ENCODE results near the gene C9orf152. TPM values are rescaled to one million over a fixed set of nuclear protein-coding genes. Genes with fewer than 3 reads are reported as not detected.

The C9orf152 gene
- polyA plus RNA-seq, 1 of the 3 experiments (the other 2 are of a cell fraction) = not detected

GRCh38 chr9:110214586-110215355 is 6.8 kb upstream of the C9orf152 start:
- no peaks in the 10 kb centered on the region for H3K4me1 ChIP-seq (ENCODE audit: control insufficient read depth in 1 of 2, insufficient read depth in 2 of 2, low read depth in 1 of 2, low read length in 1 of 2)
- H3K79me2 ChIP-seq (ENCODE audit: insufficient read depth) = no peaks in the 10 kb centered on the region
- WGBS (ENCODE audit: low lambda C conversion rate) = 49% methylated on average over 2 of the region's 2 CpGs
- no peak overlapping the region for H3K4me3 ChIP-seq (ENCODE audit: low read depth in 2 of 2, low read length in 1 of 2)
- CTCF ChIA-PET = interaction anchor here (0.6 to 1.4 kb wide), 4 partner anchors 8 to 408 kb away, joined by 3 to 4 read pairs (median 3); no protein-coding TSS in a partner anchor
- H3K9ac ChIP-seq = no peak overlapping the region
- POLR2A ChIA-PET = no interaction called here
- no peaks in the 10 kb centered on the region for H3K9me3 ChIP-seq
- H3K4me2 ChIP-seq = no peak overlapping the region
- TF ChIP-seq NRF1 (IDR thresholded peaks at IDR 0.05; ENCODE audit: low read depth, low read length) = no peak
- no peaks in the 10 kb centered on the region for H3K9me2 ChIP-seq
- H4K20me1 ChIP-seq (ENCODE audit: insufficient read depth) = no peaks in the 10 kb centered on the region
- H2AFZ ChIP-seq (ENCODE audit: low read depth) = no peak overlapping the region
- 0 out of 2 replicates have a peak, but pooled peaks cover 5% of the 10 kb centered on the region for H3K27me3 ChIP-seq (ENCODE audit: insufficient read depth)
- H3K36me3 ChIP-seq (replicated peaks in 1 of 2; ENCODE audit: control insufficient read depth in 1 of 2, insufficient read depth in 2 of 2, low read length in 1 of 2) = no peaks in the 10 kb centered on the region
- no peak for DNase-seq
- no peak overlapping the region for H3K27ac ChIP-seq (ENCODE audit: low read depth in 2 of 2, low read length in 1 of 2)
- H3F3A ChIP-seq (replicated peaks; ENCODE audit: insufficient read depth) = no peaks in the 10 kb centered on the region

DNA sequence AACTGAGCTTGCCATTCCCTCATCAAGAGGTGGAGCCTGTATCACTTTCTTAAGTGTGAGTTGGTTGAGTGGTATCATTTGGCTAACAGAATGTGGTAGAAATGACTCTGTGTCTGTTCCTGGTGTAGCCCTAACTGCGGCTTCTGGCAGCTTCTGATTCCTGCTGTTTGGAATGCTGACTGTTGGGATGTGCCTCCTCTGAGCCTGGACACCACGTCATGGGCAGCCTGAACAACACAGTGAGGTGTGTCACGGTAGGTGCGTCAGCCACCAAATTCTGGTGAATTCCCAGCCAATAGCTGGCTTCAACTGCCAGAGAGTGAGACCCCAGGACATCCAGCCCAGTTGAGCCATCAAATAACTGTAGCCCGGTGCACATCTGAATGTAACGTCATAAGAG is 6.1 kb upstream of the C9orf152 start:
- WGBS (ENCODE audit: low lambda C conversion rate) = 59% methylated on average over 4 of the region's 6 CpGs
- Histone ChIP-seq H3K27ac (ENCODE audit: low read depth in 2 of 2, low read length in 1 of 2) (no peak overlapping the region), H3K9me2 (no peaks in the 10 kb centered on the region), H3K9me3 (no peaks in the 10 kb centered on the region), H3K9ac (no peak overlapping the region), H3F3A (replicated peaks; ENCODE audit: insufficient read depth) (no peaks in the 10 kb centered on the region), H4K20me1 (ENCODE audit: insufficient read depth) (no peaks in the 10 kb centered on the region), H3K4me1 (ENCODE audit: control insufficient read depth in 1 of 2, insufficient read depth in 2 of 2, low read depth in 1 of 2, low read length in 1 of 2) (no peaks in the 10 kb centered on the region), H2AFZ (ENCODE audit: low read depth) (no peak overlapping the region), H3K79me2 (ENCODE audit: insufficient read depth) (no peaks in the 10 kb centered on the region), H3K27me3 (ENCODE audit: insufficient read depth) (no peaks in the 10 kb centered on the region), H3K4me3 (ENCODE audit: low read depth in 2 of 2, low read length in 1 of 2) (no peak overlapping the region), H3K4me2 (no peak overlapping the region), H3K36me3 (replicated peaks in 1 of 2; ENCODE audit: control insufficient read depth in 1 of 2, insufficient read depth in 2 of 2, low read length in 1 of 2) (no peaks in the 10 kb centered on the region)
- TF ChIP-seq, protein P1, sequence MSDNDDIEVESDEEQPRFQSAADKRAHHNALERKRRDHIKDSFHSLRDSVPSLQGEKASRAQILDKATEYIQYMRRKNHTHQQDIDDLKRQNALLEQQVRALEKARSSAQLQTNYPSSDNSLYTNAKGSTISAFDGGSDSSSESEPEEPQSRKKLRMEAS (IDR thresholded peaks at IDR 0.05; ENCODE audit: low read depth) = no peak
- TF ChIP-seq CHD2 (IDR thresholded peaks at IDR 0.05; ENCODE audit: low read length, partially characterized antibody) (no peak), NRF1 (IDR thresholded peaks at IDR 0.05; ENCODE audit: low read depth, low read length) (no peak), JUND (IDR thresholded peaks at IDR 0.05) (no peak), TCF12 (IDR thresholded peaks at IDR 0.05) (no peak), YY1 (IDR thresholded peaks at IDR 0.05; ENCODE audit: low read depth) (no peak), GABPA (IDR thresholded peaks at IDR 0.05; ENCODE audit: low read depth) (no peak), EP300 (IDR thresholded peaks at IDR 0.05; ENCODE audit: borderline replicate concordance in 1 of 2, low read depth in 1 of 2, low read length in 1 of 2) (no peak), FOXM1 (IDR thresholded peaks at IDR 0.05; ENCODE audit: low read depth) (no peak)
- TF ChIP-seq, protein P2, sequence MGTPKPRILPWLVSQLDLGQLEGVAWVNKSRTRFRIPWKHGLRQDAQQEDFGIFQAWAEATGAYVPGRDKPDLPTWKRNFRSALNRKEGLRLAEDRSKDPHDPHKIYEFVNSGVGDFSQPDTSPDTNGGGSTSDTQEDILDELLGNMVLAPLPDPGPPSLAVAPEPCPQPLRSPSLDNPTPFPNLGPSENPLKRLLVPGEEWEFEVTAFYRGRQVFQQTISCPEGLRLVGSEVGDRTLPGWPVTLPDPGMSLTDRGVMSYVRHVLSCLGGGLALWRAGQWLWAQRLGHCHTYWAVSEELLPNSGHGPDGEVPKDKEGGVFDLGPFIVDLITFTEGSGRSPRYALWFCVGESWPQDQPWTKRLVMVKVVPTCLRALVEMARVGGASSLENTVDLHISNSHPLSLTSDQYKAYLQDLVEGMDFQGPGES (IDR thresholded peaks at IDR 0.05; ENCODE audit: low read depth, low read length) = no peak
- TF ChIP-seq, protein P3, sequence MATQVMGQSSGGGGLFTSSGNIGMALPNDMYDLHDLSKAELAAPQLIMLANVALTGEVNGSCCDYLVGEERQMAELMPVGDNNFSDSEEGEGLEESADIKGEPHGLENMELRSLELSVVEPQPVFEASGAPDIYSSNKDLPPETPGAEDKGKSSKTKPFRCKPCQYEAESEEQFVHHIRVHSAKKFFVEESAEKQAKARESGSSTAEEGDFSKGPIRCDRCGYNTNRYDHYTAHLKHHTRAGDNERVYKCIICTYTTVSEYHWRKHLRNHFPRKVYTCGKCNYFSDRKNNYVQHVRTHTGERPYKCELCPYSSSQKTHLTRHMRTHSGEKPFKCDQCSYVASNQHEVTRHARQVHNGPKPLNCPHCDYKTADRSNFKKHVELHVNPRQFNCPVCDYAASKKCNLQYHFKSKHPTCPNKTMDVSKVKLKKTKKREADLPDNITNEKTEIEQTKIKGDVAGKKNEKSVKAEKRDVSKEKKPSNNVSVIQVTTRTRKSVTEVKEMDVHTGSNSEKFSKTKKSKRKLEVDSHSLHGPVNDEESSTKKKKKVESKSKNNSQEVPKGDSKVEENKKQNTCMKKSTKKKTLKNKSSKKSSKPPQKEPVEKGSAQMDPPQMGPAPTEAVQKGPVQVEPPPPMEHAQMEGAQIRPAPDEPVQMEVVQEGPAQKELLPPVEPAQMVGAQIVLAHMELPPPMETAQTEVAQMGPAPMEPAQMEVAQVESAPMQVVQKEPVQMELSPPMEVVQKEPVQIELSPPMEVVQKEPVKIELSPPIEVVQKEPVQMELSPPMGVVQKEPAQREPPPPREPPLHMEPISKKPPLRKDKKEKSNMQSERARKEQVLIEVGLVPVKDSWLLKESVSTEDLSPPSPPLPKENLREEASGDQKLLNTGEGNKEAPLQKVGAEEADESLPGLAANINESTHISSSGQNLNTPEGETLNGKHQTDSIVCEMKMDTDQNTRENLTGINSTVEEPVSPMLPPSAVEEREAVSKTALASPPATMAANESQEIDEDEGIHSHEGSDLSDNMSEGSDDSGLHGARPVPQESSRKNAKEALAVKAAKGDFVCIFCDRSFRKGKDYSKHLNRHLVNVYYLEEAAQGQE (IDR thresholded peaks at IDR 0.05; ENCODE audit: low read depth, low read length) = no peak
- ChIA-PET POLR2A (no interaction called here), CTCF (interaction anchor here (0.6 to 1.4 kb wide), 4 partner anchors 9 to 409 kb away, joined by 3 to 4 read pairs (median 3); no protein-coding TSS in a partner anchor)
- no peak for DNase-seq
